GM21723 (cell line): ENCODE measurements around the gene PCP4.
"Not testable (repeated sequence)": the region's sequence is repeated elsewhere in the genome, so short reads cannot be mapped to it uniquely, and the experiment has no call there.

Experiments
- ATAC-seq: cut with Tn5 transposase; IDR thresholded peaks from one replicate; pipeline ENCODE4 v1.9.1; 2021; ENCODE audit warnings: mild to moderate bottlenecking, moderate library complexity; ENCODE audit not compliant: unreplicated experiment

PCP4 gene

DNA sequence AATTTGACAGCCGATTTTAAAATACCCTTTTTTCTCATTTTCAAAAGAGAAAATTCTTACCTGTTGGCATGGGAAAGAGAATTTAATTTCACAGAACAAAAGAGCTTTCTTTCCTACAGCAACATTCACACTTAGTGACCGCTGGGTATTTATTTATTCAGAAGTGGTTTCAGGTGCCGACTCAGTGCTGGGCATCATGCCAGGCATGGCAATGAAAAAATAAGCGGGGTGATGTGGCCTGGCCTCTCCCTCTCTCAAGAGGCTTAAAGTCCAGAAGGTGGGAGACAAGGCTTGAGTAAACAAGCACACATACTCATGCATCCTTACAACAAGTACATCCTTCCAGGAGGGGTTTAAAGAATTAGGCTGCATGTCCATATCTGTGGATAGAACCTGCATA is 4.1 kb upstream of the PCP4 start:
- no peak for ATAC-seq

DNA sequence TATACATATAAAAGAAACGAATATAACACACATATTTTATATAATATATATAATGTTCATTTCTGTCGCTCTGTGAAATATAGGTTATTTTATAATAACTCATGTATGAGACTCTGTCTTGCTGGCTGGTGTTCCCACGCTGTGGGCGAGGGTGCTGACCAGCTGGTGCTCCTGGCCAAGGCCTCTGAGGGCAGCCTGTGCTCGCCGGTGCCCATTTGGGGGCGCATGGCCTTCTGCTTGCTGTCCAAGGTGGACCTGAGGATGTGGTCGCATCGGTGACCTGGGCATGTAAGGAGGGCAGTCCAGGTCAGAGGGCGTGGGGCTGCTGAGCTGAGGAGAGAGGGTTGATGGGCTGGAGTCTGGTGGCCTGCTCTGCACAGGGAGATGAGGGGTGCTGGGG is 1.1 kb upstream of the PCP4 start:
- ATAC-seq = no peak

DNA sequence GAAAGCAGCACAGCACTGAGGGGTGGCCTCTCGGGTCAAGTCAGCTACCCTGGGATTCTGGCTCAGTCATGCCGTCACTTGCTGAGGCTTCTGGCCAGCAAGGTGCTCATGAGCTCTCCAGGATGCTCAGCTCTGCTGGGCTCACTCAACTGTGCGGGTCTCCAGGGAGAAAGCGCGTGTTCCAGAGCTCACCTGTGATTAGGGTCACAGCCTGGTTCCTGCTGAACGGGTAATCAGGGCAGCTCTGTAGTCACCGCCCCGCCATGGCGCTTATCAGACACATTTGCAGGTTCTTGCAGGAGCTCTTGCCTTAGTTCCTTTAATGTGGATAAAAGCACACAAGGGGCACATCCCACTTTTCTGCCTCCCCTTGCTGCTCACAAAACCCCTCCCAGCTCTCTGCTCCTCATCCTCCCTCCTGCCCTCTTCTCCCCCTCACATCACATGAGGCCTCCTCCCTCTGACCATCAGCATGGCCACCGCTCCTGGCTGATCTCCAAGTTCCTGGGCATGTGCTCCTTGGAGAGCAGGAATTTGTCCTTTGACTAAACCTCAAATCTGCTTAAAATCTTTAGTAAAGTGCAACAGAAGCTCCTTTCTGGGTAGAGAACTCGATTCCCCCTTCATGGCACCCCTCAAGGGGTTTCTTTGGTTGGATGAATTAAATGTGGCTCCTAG is 2.0 kb downstream of the PCP4 start:
- ATAC-seq = no peak

DNA sequence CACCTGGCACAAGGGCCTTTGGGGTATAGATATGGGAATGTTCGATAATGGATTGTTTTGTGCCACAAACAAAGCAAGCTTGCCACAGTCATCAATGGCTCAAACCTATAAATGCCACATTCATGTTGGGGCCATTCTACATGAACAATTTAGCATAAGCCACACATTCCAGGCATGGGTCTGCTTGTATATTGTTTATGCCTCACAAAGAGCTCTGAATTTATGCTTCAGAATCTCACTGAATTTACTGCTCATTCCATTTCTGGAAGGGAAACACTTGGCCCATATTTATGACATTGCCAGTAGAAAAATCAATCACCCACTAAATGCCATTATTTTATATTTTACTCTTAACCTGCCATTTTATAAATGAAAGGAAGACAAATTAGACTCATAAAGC is 6.4 kb downstream of the PCP4 start:
- no peak for ATAC-seq

- no peak for ATAC-seq
Measured at GRCh38 chr21:39874206-39874605, 7.0 kb downstream of the PCP4 start.

GRCh38 chr21:39874759-39875158 is 7.5 kb downstream of the PCP4 start:
- ATAC-seq = no peak

- no peak for ATAC-seq
Measured at GRCh38 chr21:39881661-39882060, 14.4 kb downstream of the PCP4 start.

GRCh38 chr21:39882151-39882838 is 15.1 kb downstream of the PCP4 start:
- no peak for ATAC-seq

- no peak for ATAC-seq
Measured at GRCh38 chr21:39882839-39883195, 15.6 kb downstream of the PCP4 start.

- ATAC-seq = no peak
Measured at GRCh38 chr21:39885119-39885848, 18.0 kb downstream of the PCP4 start.

DNA sequence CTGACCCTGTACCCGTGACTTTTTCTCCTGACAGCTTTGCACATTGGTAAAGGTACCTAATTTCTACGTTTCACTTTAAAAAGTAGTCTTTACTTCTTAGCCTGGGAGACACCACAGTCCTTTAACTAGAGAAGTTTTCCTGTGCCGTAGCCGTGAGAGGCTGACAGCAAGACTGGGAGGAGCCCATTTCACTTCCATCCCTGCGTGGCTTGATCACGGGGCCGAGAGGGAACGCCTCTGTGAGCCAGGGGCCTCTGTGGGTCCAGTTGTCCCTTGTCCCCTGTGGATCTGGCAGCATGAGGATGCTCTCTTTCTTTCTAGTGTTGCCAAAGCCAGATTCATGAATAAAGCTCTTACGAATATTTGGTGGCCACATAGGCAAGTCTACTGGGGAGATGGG is 21.6 kb downstream of the PCP4 start:
- ATAC-seq = no peak

DNA sequence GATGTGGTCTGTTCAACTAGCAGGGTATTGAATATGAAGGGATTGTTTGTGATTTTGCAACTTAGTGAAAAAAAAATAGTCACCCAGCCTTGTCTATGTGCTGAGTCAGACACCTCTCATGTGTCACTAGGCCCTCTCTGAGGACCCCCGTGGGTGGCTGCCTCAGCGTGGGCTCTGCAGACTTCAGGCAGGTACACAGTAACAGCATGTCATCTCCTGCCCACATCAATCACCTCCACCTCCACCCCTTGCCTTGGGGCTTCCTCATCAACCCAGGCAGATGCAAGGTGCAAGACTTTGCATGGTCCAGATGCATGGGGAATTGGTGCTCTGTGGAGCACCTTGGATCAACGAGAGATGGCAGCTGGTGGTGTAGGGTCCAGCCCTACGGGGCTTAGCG is 23.9 kb downstream of the PCP4 start:
- no peak for ATAC-seq

DNA sequence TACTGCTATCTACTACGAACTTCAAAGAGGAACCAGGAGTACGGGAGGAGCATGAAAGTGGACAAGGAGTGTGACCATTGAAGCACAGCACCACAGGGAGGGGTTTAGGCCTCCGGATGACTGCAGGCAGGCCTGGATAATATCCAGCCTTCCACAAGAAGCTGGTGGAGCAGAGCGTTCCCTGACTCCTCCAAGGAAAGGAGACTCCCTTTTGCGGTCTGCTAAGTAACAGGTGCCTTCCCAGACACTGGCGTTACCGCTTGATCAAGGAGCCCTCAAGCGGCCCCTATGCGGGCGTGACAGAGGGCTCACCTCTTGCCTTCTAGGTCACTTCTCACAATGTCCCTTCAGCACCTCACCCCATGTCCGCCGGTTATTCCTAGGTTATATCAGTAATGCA is 24.6 kb downstream of the PCP4 start:
- not testable (repeated sequence) for ATAC-seq

GRCh38 chr21:39900491-39900890 is 33.3 kb downstream of the PCP4 start:
- no peak for ATAC-seq

DNA sequence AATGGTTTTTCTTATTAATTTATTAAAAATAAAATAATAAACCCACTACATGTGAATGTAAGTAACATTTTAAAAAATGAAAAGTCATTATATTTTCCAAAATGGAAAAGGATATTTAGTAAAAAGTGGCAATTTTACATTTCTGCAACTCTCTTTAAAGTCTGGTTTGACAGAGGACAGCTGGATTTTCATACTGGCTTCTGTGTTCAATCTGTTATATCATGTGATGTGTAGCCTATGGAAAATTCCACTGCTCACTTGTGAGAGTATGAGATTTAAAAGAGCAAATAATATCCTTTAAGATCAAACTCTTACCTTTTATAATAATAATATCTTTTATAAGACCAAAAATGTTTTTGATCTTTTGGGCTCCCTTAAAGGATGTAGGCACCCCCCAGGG is 33.7 kb downstream of the PCP4 start:
- ATAC-seq = no peak

DNA sequence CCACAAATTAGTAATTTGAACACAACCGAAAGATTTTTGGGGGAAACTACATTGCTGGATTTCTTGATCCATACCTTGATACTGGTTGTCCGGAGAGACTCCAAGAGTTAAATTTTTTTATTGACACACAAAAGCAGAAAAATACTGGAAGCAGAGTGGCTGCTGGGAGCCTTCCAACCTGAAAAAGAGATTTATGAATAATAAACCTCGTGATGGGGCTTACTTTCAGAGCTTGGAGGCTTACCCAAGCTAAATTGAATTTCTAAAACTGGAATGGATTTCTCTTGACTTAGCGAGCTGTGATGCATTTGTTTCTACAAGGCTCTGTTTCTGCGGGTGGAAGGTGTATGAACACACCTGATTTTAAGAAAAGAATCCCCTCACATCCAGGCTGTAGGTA is 35.7 kb downstream of the PCP4 start:
- no peak for ATAC-seq

DNA sequence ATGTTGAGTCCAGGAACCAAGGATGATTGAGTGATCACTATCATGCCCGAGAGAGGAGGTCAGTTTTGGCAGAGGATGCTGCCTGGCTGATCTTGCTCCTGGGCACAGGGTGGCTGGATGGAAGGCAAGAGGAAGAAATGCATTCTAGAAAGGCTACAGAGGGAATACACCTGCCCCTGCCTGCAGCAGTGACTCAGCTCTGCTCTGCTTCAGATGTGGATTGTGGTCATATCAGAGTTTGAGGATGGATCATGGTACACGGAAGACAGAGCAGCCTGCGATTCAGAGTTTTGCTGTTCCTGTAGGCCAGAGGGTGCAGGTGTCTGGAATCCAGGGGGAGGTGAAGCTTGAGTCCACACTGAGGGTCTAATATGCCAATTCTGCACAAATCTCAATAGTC is 37.2 kb downstream of the PCP4 start:
- ATAC-seq = no peak

- ATAC-seq = no peak
Measured at GRCh38 chr21:39908265-39908923, 41.2 kb downstream of the PCP4 start.

- ATAC-seq = no peak
Measured at GRCh38 chr21:39911286-39912199, 44.3 kb downstream of the PCP4 start.

- ATAC-seq = no peak
Measured at GRCh38 chr21:39913706-39914305, 46.6 kb downstream of the PCP4 start.
